GM21825 (cell line): ENCODE data around the gene PIAS1.
"Not testable (repeated sequence)": the region's sequence is repeated elsewhere in the genome, so short reads cannot be mapped to it uniquely, and the experiment has no call there.

Source experiments
- ATAC-seq: cut with Tn5 transposase; IDR thresholded peaks from one replicate; pipeline ENCODE4 v1.9.1; 2021; ENCODE audit warnings: mild to moderate bottlenecking, moderate library complexity; ENCODE audit not compliant: unreplicated experiment

Gene PIAS1

GRCh38 chr15:68053701-68054627 is at the start of gene PIAS1:
TSS of gene PIAS1 (plus strand) at chr15:68054315. CDS start at chr15:68054327, 12 bp downstream.
- ATAC-seq, result peak; percentile 84

- ATAC-seq, result not testable (repeated sequence)
These were observed 46.5 kb upstream of the PIAS1 start for GRCh38 chr15:68007642-68008041.

GRCh38 chr15:68010361-68011153 is 43.6 kb upstream of the PIAS1 start:
- no peak for ATAC-seq

- ATAC-seq, result no peak
These were observed 41.2 kb upstream of the PIAS1 start for GRCh38 chr15:68012911-68013310.

- no peak for ATAC-seq
These were observed 39.9 kb upstream of the PIAS1 start for GRCh38 chr15:68014219-68014618.

- ATAC-seq, result no peak
These were observed 38.9 kb upstream of the PIAS1 start for GRCh38 chr15:68015244-68015643.

GRCh38 chr15:68017201-68017600 is 36.9 kb upstream of the PIAS1 start:
- ATAC-seq, result no peak

- ATAC-seq, result no peak
These were observed 35.2 kb upstream of the PIAS1 start for GRCh38 chr15:68018797-68019444.

GRCh38 chr15:68019814-68020525 is 34.1 kb upstream of the PIAS1 start:
- ATAC-seq, result no peak

GRCh38 chr15:68020685-68021084 is 33.4 kb upstream of the PIAS1 start:
- ATAC-seq, result no peak

GRCh38 chr15:68022061-68022460 is 32.1 kb upstream of the PIAS1 start:
- ATAC-seq, result no peak

- no peak for ATAC-seq
These were observed 30.6 kb upstream of the PIAS1 start for GRCh38 chr15:68023307-68024101.

GRCh38 chr15:68025835-68026424 is 28.2 kb upstream of the PIAS1 start:
- ATAC-seq, result no peak

GRCh38 chr15:68027388-68027787 is 26.7 kb upstream of the PIAS1 start:
- no peak for ATAC-seq

GRCh38 chr15:68028137-68028887 is 25.8 kb upstream of the PIAS1 start:
- no peak for ATAC-seq

- ATAC-seq, result no peak
These were observed 25.3 kb upstream of the PIAS1 start for GRCh38 chr15:68028888-68029207.

- no peak for ATAC-seq
These were observed 24.2 kb upstream of the PIAS1 start for GRCh38 chr15:68029959-68030358.

GRCh38 chr15:68031404-68031803 is 22.7 kb upstream of the PIAS1 start:
- no peak for ATAC-seq

GRCh38 chr15:68032672-68033071 is 21.4 kb upstream of the PIAS1 start:
- ATAC-seq, result no peak
